Karpas-422 (cell line): ENCODE measurements around the gene CDKN2AIPNL. TPM values are rescaled to one million over a fixed set of nuclear protein-coding genes. Genes with fewer than 3 reads are reported as not detected.
A peak's percentile ranks its signal among the peaks of the same experiment; 100 is the strongest.

Experiments
- DNase-seq: peaks from one replicate; pipeline ENCODE4 v3.0.0-alpha.2; 2015
- H2AFZ ChIP-seq: fragments of 200-600 bp; sonication (generic); 2 replicates; pipeline ENCODE4 v1.6.1; 2014; ENCODE audit warnings: antibody characterized with exemption, low read length, mixed read lengths
- H3K27ac ChIP-seq: fragments of 200-600 bp; sonication (generic); 2 replicates; pipeline ENCODE4 v1.5.1; 2014; ENCODE audit warnings: mild to moderate bottlenecking, low read length, moderate library complexity
- H3K27me3 ChIP-seq: fragments of 200-600 bp; sonication (generic); 2 replicates; pipeline ENCODE4 v1.6.1; 2014; ENCODE audit warnings: low read length, mixed read lengths
- H3K36me3 ChIP-seq: fragments of 200-600 bp; sonication (generic); 2 replicates; pipeline ENCODE4 v1.6.1; 2014; ENCODE audit warnings: low read length, mixed read lengths; ENCODE audit not compliant: insufficient read depth
- H3K4me1 ChIP-seq: fragments of 200-600 bp; sonication (generic); 2 replicates; pipeline ENCODE4 v1.6.1; 2014; ENCODE audit warnings: mild to moderate bottlenecking, low read length, mixed read lengths
- H3K4me2 ChIP-seq: fragments of 200-600 bp; sonication (generic); 2 replicates; pipeline ENCODE4 v1.6.1; 2014; ENCODE audit warnings: low read length, low read depth, mild to moderate bottlenecking; ENCODE audit not compliant: poor library complexity, severe bottlenecking
- H3K4me3 ChIP-seq: fragments of 200-600 bp; sonication (generic); 2 replicates; pipeline ENCODE4 v1.5.1; 2014; ENCODE audit warnings: mild to moderate bottlenecking, antibody characterized with exemption, low read length, mixed read lengths
- H3K79me2 ChIP-seq: fragments of 200-600 bp; sonication (generic); 2 replicates; pipeline ENCODE4 v1.6.1; 2014; ENCODE audit warnings: mild to moderate bottlenecking, low read length, mixed read lengths
- H3K9ac ChIP-seq: fragments of 200-600 bp; sonication (generic); 2 replicates; pipeline ENCODE4 v1.6.0; 2014; ENCODE audit warnings: low read length
- H3K9me2 ChIP-seq: fragments of 200-600 bp; sonication (generic), shearing (Covaris generic); replicated peaks from 2 replicates; pipeline ENCODE4 v1.6.0; 2014; ENCODE audit warnings: mild to moderate bottlenecking, low read length, moderate library complexity; ENCODE audit not compliant: insufficient read depth
- H3K9me3 ChIP-seq: fragments of 300-700, 200-600 bp; sonication (generic); 2 replicates; pipeline ENCODE4 v1.6.1; 2014; ENCODE audit warnings: low read length, mixed read lengths
- H4K20me1 ChIP-seq: fragments of 200-600 bp; sonication (generic); 2 replicates; pipeline ENCODE4 v1.6.1; 2014; ENCODE audit warnings: mild to moderate bottlenecking, antibody characterized with exemption, low read length, low read depth; ENCODE audit not compliant: insufficient read depth
- total RNA-seq: library from RNA; depleted of rRNA; stranded (reverse); fragments of >200 nt; shearing (Covaris generic); gene quantifications from 2 replicates; pipeline ENCODE4 v1.2.3, GENCODE V29; 2014; ENCODE audit warnings: low replicate concordance

The CDKN2AIPNL gene
- total RNA-seq, 1 experiment from 2014 or later: 58.7 TPM

- Histone ChIP-seq H2AFZ (no peak overlapping the region), H3K36me3 (no peaks in the 10 kb centered on the region), H3K79me2 (no peaks in the 10 kb centered on the region), H3K9ac (peak overlapping the region; percentile 54), H3K4me2 (peak overlapping the region; percentile 53), H3K9me3 (no peaks in the 10 kb centered on the region), H3K4me1 (peaks cover 36% of the 10 kb centered on the region), H3K27me3 (no peaks in the 10 kb centered on the region), H3K4me3 (peak overlapping the region; percentile 30; the same call in 1 of the 2 replicates), H3K27ac (peak overlapping the region; percentile 37; the same call in 1 of the 2 replicates), H4K20me1 (no peaks in the 10 kb centered on the region), H3K9me2 (no peaks in the 10 kb centered on the region)
- DNase-seq: peak; percentile 73
Measured at GRCh38 chr5:134445856-134446818, 34.5 kb upstream of the CDKN2AIPNL start.

GRCh38 chr5:134444941-134445471, 33.3 kb upstream of the CDKN2AIPNL start:
- Histone ChIP-seq H2AFZ (no peak overlapping the region), H3K27ac (no peak overlapping the region), H3K4me1 (peaks cover 44% of the 10 kb centered on the region), H3K9me2 (no peaks in the 10 kb centered on the region), H3K27me3 (no peaks in the 10 kb centered on the region), H4K20me1 (no peaks in the 10 kb centered on the region), H3K4me3 (no peak overlapping the region), H3K79me2 (no peaks in the 10 kb centered on the region), H3K9me3 (no peaks in the 10 kb centered on the region), H3K36me3 (no peaks in the 10 kb centered on the region), H3K9ac (no peak overlapping the region), H3K4me2 (no peak overlapping the region)
- DNase-seq: no peak

GRCh38 chr5:134440201-134440755, 28.6 kb upstream of the CDKN2AIPNL start:
- no peak overlapping the region for H3K27ac ChIP-seq
- H3K4me3 ChIP-seq: no peak overlapping the region
- DNase-seq: peak; percentile 60
- no peaks in the 10 kb centered on the region for H3K27me3 ChIP-seq
- H3K79me2 ChIP-seq: no peaks in the 10 kb centered on the region
- H4K20me1 ChIP-seq: no peaks in the 10 kb centered on the region
- no peaks in the 10 kb centered on the region for H3K9me2 ChIP-seq
- no peaks in the 10 kb centered on the region for H3K36me3 ChIP-seq
- no peaks in the 10 kb centered on the region for H3K9me3 ChIP-seq
- peak overlapping the region; percentile 37 for H3K4me2 ChIP-seq
- peaks cover 48% of the 10 kb centered on the region for H3K4me1 ChIP-seq
- peak overlapping the region; percentile 16; the same call in 1 of the 2 replicates for H2AFZ ChIP-seq
- no peak overlapping the region for H3K9ac ChIP-seq

GRCh38 chr5:134439210-134439654, 27.6 kb upstream of the CDKN2AIPNL start:
- Histone ChIP-seq H3K4me1 (peaks cover 47% of the 10 kb centered on the region), H3K9ac (no peak overlapping the region), H3K9me3 (no peaks in the 10 kb centered on the region), H4K20me1 (no peaks in the 10 kb centered on the region), H3K4me2 (no peak overlapping the region), H3K9me2 (no peaks in the 10 kb centered on the region), H3K27ac (no peak overlapping the region), H3K36me3 (no peaks in the 10 kb centered on the region), H3K27me3 (no peaks in the 10 kb centered on the region), H3K79me2 (no peaks in the 10 kb centered on the region), H2AFZ (no peak overlapping the region), H3K4me3 (no peak overlapping the region)
- no peak for DNase-seq

GRCh38 chr5:134438721-134439123, 27.0 kb upstream of the CDKN2AIPNL start:
- Histone ChIP-seq H3K9me3 (no peaks in the 10 kb centered on the region), H3K27ac (no peak overlapping the region), H3K9me2 (no peaks in the 10 kb centered on the region), H3K4me1 (peaks cover 47% of the 10 kb centered on the region), H3K36me3 (no peaks in the 10 kb centered on the region), H4K20me1 (no peaks in the 10 kb centered on the region), H3K9ac (no peak overlapping the region), H3K4me2 (no peak overlapping the region), H2AFZ (no peak overlapping the region), H3K4me3 (no peak overlapping the region), H3K27me3 (no peaks in the 10 kb centered on the region), H3K79me2 (no peaks in the 10 kb centered on the region)
- DNase-seq: no peak

- Histone ChIP-seq H2AFZ (0 out of 2 replicates have a peak overlapping the region, but pooled peaks have one; percentile 82), H3K4me2 (no peak overlapping the region)
Measured at GRCh38 chr5:134437847-134438581, 26.3 kb upstream of the CDKN2AIPNL start.

GRCh38 chr5:134437340-134437846, 25.7 kb upstream of the CDKN2AIPNL start:
- no peaks in the 10 kb centered on the region for H3K79me2 ChIP-seq
- no peaks in the 10 kb centered on the region for H4K20me1 ChIP-seq
- H3K9me2 ChIP-seq: no peaks in the 10 kb centered on the region
- peak overlapping the region; percentile 82 for H2AFZ ChIP-seq
- peaks cover 47% of the 10 kb centered on the region for H3K4me1 ChIP-seq
- no peaks in the 10 kb centered on the region for H3K36me3 ChIP-seq
- H3K9ac ChIP-seq: peak overlapping the region; percentile 54
- H3K27ac ChIP-seq: peak overlapping the region; percentile 70
- no peak for DNase-seq
- no peaks in the 10 kb centered on the region for H3K27me3 ChIP-seq
- peak overlapping the region; percentile 39; the same call in 1 of the 2 replicates for H3K4me3 ChIP-seq
- H3K9me3 ChIP-seq: no peaks in the 10 kb centered on the region
- H3K4me2 ChIP-seq: peak overlapping the region; percentile 58

More at GRCh38 chr5:134437847-134438581, 26.3 kb upstream of the CDKN2AIPNL start:
- Histone ChIP-seq H3K9me2 (no peaks in the 10 kb centered on the region), H4K20me1 (no peaks in the 10 kb centered on the region), H3K27ac (peak overlapping the region; percentile 70), H3K27me3 (no peaks in the 10 kb centered on the region), H3K4me3 (no peak overlapping the region), H3K9me3 (no peaks in the 10 kb centered on the region), H3K9ac (peak overlapping the region; percentile 54), H3K4me1 (peaks cover 47% of the 10 kb centered on the region), H3K79me2 (no peaks in the 10 kb centered on the region), H3K36me3 (no peaks in the 10 kb centered on the region)
- no peak for DNase-seq
